Keratinocyte (primary cell): ENCODE data around the gene EFEMP1. TPM values are rescaled to one million over a fixed set of nuclear protein-coding genes. Genes with fewer than 3 reads are reported as not detected.

Experiments
- DNase-seq: peaks from one replicate; pipeline ENCODE4 v3.0.0-alpha.2; 2011; ENCODE audit warnings: low read depth, missing footprints, low spot score
- FAIRE-seq: peaks from 2 replicates; lab custom pipeline; 2011; peaks lifted over from hg19 to GRCh38; lab: Jason Lieb, UNC
- H2AFZ ChIP-seq: 2 replicates; pipeline ENCODE4 v1.6.0; 2012; ENCODE audit warnings: low read length, control low read depth, inconsistent platforms; ENCODE audit not compliant: control insufficient read depth
- H3K27ac ChIP-seq: 2 replicates; pipeline ENCODE4 v1.5.1; 2011; ENCODE audit warnings: low read length; ENCODE audit not compliant: control insufficient read depth, insufficient read depth
- H3K27me3 ChIP-seq: 3 replicates; pipeline ENCODE4 v1.6.0; 2011; ENCODE audit warnings: low read length; ENCODE audit not compliant: control insufficient read depth, insufficient read depth; ENCODE audit errors: extremely low read depth
- H3K36me3 ChIP-seq, 2 experiments: 2 replicates in 1 of 2; 3 replicates in 1 of 2; pipeline ENCODE4 v1.5.1; 2011; ENCODE audit warnings: low read length in 2 of 2, mild to moderate bottlenecking in 1 of 2; ENCODE audit not compliant: control insufficient read depth in 2 of 2, insufficient read depth in 2 of 2; ENCODE audit errors: extremely low read depth in 1 of 2
- H3K4me1 ChIP-seq: 3 replicates; pipeline ENCODE4 v1.5.1; 2011; ENCODE audit warnings: low read length; ENCODE audit not compliant: control insufficient read depth, insufficient read depth; ENCODE audit errors: extremely low read depth
- H3K4me2 ChIP-seq: 3 replicates; pipeline ENCODE4 v1.6.0; 2011; ENCODE audit warnings: low read depth, low read length; ENCODE audit not compliant: control insufficient read depth, insufficient read depth; ENCODE audit errors: extremely low read depth
- H3K4me3 ChIP-seq, 3 experiments: fragments of 200-600 bp in 1 of 3; sonication (generic) in 1 of 3; 2 replicates in 2 of 3; 3 replicates in 1 of 3; pipeline ENCODE4 v1.5.1; 2011 to 2016; ENCODE audit warnings: low read length in 3 of 3, mild to moderate bottlenecking in 3 of 3, control low read depth in 2 of 3, inconsistent platforms in 1 of 3, low read depth in 1 of 3, mixed read lengths in 1 of 3, mixed run types in 1 of 3, moderate library complexity in 1 of 3; ENCODE audit not compliant: control insufficient read depth in 2 of 3, insufficient read depth in 2 of 3; ENCODE audit errors: extremely low read depth in 1 of 3
- H3K79me2 ChIP-seq: 2 replicates; pipeline ENCODE4 v1.6.0; 2012; ENCODE audit warnings: low read length; ENCODE audit not compliant: control insufficient read depth, insufficient read depth
- H3K9ac ChIP-seq: 3 replicates; pipeline ENCODE4 v1.6.0; 2011; ENCODE audit warnings: low read length; ENCODE audit not compliant: control insufficient read depth, insufficient read depth; ENCODE audit errors: extremely low read depth
- H3K9me1 ChIP-seq: 3 replicates; pipeline ENCODE4 v1.6.0; 2011; ENCODE audit warnings: low read length; ENCODE audit not compliant: control insufficient read depth, insufficient read depth; ENCODE audit errors: extremely low read depth
- H3K9me3 ChIP-seq: 2 replicates; pipeline ENCODE4 v1.5.1; 2012; ENCODE audit warnings: low read depth, low read length; ENCODE audit not compliant: control insufficient read depth
- H4K20me1 ChIP-seq: 3 replicates; pipeline ENCODE4 v1.6.0; 2011; ENCODE audit warnings: low read length; ENCODE audit not compliant: control insufficient read depth, insufficient read depth; ENCODE audit errors: extremely low read depth
- EZH2 ChIP-seq: IDR thresholded peaks from one replicate; pipeline ENCODE4 v1.6.1; 2012; ENCODE audit warnings: inconsistent platforms, mild to moderate bottlenecking, low read length, moderate library complexity
- dilution Hi-C: fragments of 300-500 bp; cut with MboI; formaldehyde crosslinking; loops from one replicate; pipeline ENCODE4 v1.7.0; 2020; ENCODE audit warnings: low sequenced_read_pairs; ENCODE audit not compliant: extremely low pct_ligation_motif_present
- polyA plus RNA-seq, 5 experiments: library from polyadenylated mRNA; depleted of rRNA in 3 of 5; stranded (reverse) in 3 of 5; stranded (forward) in 1 of 5; unstranded in 1 of 5; fragments of >200 nt; gene quantifications; 1 replicate in 1 of 5; 2 replicates in 3 of 5; 3 replicates in 1 of 5; pipeline versions ENCODE4 v1.2.1 to v1.2.3, GENCODE V29; 2011 to 2012; ENCODE audit warnings: missing spikeins in 2 of 5, low read depth in 1 of 5, low replicate concordance in 1 of 5
- TF ChIP-seq, protein P1 (sequence below), 3 experiments: IDR thresholded peaks in 1 of 3; conservative IDR thresholded peaks in 1 of 3; optimal IDR thresholded peaks in 1 of 3; 2 replicates in 2 of 3; 3 replicates in 1 of 3; pipeline versions ENCODE3 to v1.5.1; 2011; ENCODE audit warnings: low read length in 3 of 3, mild to moderate bottlenecking in 3 of 3, moderate library complexity in 2 of 3, control low read depth in 1 of 3, inconsistent platforms in 1 of 3; ENCODE audit not compliant: insufficient read depth in 2 of 3; ENCODE audit errors: extremely low read depth in 1 of 3

Gene EFEMP1
- polyA plus RNA-seq, 1 donor (not counting 4 experiments of a cell fraction or from before 2014, with no cell fraction given), result 234 TPM

DNA sequence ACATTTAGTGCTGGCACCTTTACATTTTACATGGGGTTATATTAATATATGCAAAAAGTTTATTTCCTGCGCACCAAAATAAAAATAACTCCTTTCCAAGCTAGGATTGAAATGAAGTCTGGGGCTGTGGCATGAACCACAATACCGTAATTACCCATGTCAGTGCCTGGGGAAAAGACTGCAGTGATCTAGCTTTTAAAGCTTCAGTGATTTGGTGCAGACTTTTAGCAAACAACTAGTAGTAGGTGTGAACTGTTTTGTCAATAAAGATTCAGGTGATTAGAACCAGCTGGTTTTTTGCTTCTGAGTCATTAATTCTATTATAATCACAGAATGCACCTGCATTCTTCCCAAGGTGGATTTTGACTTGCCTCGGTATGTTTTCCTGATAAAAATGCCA is 21.2 kb downstream of the EFEMP1 start:
- H3K36me3 ChIP-seq, result peaks cover 1 to 3% of the 10 kb centered on the region in 2 experiments
- peaks cover 21% of the 10 kb centered on the region for H3K4me1 ChIP-seq
- H3K9me3 ChIP-seq, result no peaks in the 10 kb centered on the region
- FAIRE-seq, result no peak
- DNase-seq, result no peak
- H4K20me1 ChIP-seq, result no peaks in the 10 kb centered on the region
- H3K27ac ChIP-seq, result peak overlapping the region; percentile 68
- H3K79me2 ChIP-seq, result no peaks in the 10 kb centered on the region
- no peak overlapping the region for H2AFZ ChIP-seq
- no peaks in the 10 kb centered on the region for H3K9me1 ChIP-seq
- dilution Hi-C loops, result no loop called here
- TF ChIP-seq, protein P1, sequence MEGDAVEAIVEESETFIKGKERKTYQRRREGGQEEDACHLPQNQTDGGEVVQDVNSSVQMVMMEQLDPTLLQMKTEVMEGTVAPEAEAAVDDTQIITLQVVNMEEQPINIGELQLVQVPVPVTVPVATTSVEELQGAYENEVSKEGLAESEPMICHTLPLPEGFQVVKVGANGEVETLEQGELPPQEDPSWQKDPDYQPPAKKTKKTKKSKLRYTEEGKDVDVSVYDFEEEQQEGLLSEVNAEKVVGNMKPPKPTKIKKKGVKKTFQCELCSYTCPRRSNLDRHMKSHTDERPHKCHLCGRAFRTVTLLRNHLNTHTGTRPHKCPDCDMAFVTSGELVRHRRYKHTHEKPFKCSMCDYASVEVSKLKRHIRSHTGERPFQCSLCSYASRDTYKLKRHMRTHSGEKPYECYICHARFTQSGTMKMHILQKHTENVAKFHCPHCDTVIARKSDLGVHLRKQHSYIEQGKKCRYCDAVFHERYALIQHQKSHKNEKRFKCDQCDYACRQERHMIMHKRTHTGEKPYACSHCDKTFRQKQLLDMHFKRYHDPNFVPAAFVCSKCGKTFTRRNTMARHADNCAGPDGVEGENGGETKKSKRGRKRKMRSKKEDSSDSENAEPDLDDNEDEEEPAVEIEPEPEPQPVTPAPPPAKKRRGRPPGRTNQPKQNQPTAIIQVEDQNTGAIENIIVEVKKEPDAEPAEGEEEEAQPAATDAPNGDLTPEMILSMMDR (optimal IDR thresholded peaks at IDR 0.05 in 1 of 3, IDR thresholded peaks at IDR 0.05 in 1 of 3, conservative IDR thresholded peaks at IDR 0.05 in 1 of 3; ENCODE audit: extremely low read depth in 1 of 3, insufficient read depth in 2 of 3, low read length in 3 of 3), result no peak
- no peak for TF ChIP-seq EZH2
- no peak overlapping the region for H3K9ac ChIP-seq
- no peak overlapping the region for H3K4me2 ChIP-seq
- no peaks in the 10 kb centered on the region for H3K27me3 ChIP-seq
- no peak overlapping the region for H3K4me3 ChIP-seq

DNA sequence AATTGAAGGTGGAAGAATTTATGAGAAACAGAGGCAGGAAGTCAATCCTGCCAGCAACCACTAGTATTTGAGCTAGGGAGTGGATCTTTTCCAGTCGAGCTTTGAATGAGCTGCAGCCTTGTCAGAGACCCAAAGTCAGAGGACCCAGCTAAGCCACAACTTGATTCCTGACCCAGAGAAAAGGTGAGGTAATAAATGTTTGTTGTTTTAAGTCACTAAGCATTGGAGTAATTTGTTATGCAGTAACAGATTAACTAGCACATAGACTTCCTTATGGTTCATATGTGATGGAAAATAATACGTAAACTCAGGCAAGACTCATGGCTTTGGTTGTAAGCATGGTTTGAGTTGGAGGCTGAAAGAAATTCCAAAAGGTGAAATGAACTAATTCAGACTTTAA is 21.6 kb downstream of the EFEMP1 start:
- FAIRE-seq, result no peak

More for the DNA sequence above, 21.6 kb downstream of the EFEMP1 start:
- H3K27ac ChIP-seq, result peak overlapping the region; percentile 68
- peaks cover 1 to 3% of the 10 kb centered on the region in 2 experiments for H3K36me3 ChIP-seq
- no peaks in the 10 kb centered on the region for H3K9me3 ChIP-seq
- H3K27me3 ChIP-seq, result no peaks in the 10 kb centered on the region
- H3K4me1 ChIP-seq, result peaks cover 21% of the 10 kb centered on the region
- no peak overlapping the region for H3K4me2 ChIP-seq
- H3K79me2 ChIP-seq, result no peaks in the 10 kb centered on the region
- dilution Hi-C loops, result no loop called here
- H3K4me3 ChIP-seq, result no peak overlapping the region
- TF ChIP-seq EZH2, result no peak
- TF ChIP-seq, protein P1 (optimal IDR thresholded peaks at IDR 0.05 in 1 of 3, IDR thresholded peaks at IDR 0.05 in 1 of 3, conservative IDR thresholded peaks at IDR 0.05 in 1 of 3; ENCODE audit: extremely low read depth in 1 of 3, insufficient read depth in 2 of 3, low read length in 3 of 3), result no peak
- no peak overlapping the region for H2AFZ ChIP-seq
- no peaks in the 10 kb centered on the region for H3K9me1 ChIP-seq
- no peaks in the 10 kb centered on the region for H4K20me1 ChIP-seq
- no peak for DNase-seq
- H3K9ac ChIP-seq, result no peak overlapping the region
